GM19463 (cell line): ENCODE data around the gene MFAP4.
A peak's percentile ranks its signal among the peaks of the same experiment; 100 is the strongest.

Source experiments
- ATAC-seq: cut with Tn5 transposase; IDR thresholded peaks from one replicate; pipeline ENCODE4 v1.9.1; 2021; ENCODE audit warnings: mild to moderate bottlenecking, moderate library complexity; ENCODE audit not compliant: unreplicated experiment

Gene MFAP4

GRCh38 chr17:19372011-19372370, 15.0 kb downstream of the MFAP4 start:
- no peak for ATAC-seq

- no peak for ATAC-seq
These were observed 15.6 kb downstream of the MFAP4 start for GRCh38 chr17:19371259-19372010.

GRCh38 chr17:19370493-19370960, 16.5 kb downstream of the MFAP4 start:
- peak; percentile 67 for ATAC-seq

- ATAC-seq: no peak
These were observed 17.0 kb downstream of the MFAP4 start for GRCh38 chr17:19369846-19370492.

GRCh38 chr17:19369107-19369778, 17.7 kb downstream of the MFAP4 start:
- no peak for ATAC-seq

- ATAC-seq: no peak
These were observed 18.8 kb downstream of the MFAP4 start for GRCh38 chr17:19368229-19368628.

- ATAC-seq: no peak
These were observed 20.4 kb downstream of the MFAP4 start for GRCh38 chr17:19366637-19366972.

GRCh38 chr17:19365833-19366636, 21.0 kb downstream of the MFAP4 start:
- ATAC-seq: no peak

GRCh38 chr17:19365499-19365817, 21.5 kb downstream of the MFAP4 start:
- no peak for ATAC-seq

GRCh38 chr17:19364699-19365498, 22.1 kb downstream of the MFAP4 start:
- no peak for ATAC-seq

GRCh38 chr17:19363460-19364035, 23.4 kb downstream of the MFAP4 start:
- no peak for ATAC-seq

- ATAC-seq: no peak
These were observed 23.9 kb downstream of the MFAP4 start for GRCh38 chr17:19363114-19363438.

GRCh38 chr17:19362277-19363113, 24.5 kb downstream of the MFAP4 start, which contains the start of gene B9D1:
TSS of gene B9D1 (minus strand) at chr17:19362723. CDS start at chr17:19362569, 154 bp downstream.
- ATAC-seq: peak; percentile 83

GRCh38 chr17:19361944-19362276, 25.1 kb downstream of the MFAP4 start:
- no peak for ATAC-seq

GRCh38 chr17:19361326-19361725, 25.7 kb downstream of the MFAP4 start:
- no peak for ATAC-seq

- no peak for ATAC-seq
These were observed 26.2 kb downstream of the MFAP4 start for GRCh38 chr17:19360772-19361171.

- no peak for ATAC-seq
These were observed 27.1 kb downstream of the MFAP4 start for GRCh38 chr17:19359856-19360255.

- ATAC-seq: no peak
These were observed 27.8 kb downstream of the MFAP4 start for GRCh38 chr17:19359151-19359550.

GRCh38 chr17:19357761-19358160, 29.2 kb downstream of the MFAP4 start:
- no peak for ATAC-seq
